Suprapubic skin (tissue), 4 donors: Measurements from ENCODE around the gene APLP2. TPM values are rescaled to one million over a fixed set of nuclear protein-coding genes. Genes with fewer than 3 reads are reported as not detected.

Source experiments
- DNase-seq, 2 donors: peaks; one replicate each; pipeline ENCODE4 v3.0.0-alpha.2; 2019; ENCODE audit warnings: low spot score in 2 of 2
- H3K27ac ChIP-seq: fragments of 200-600 bp; sonication (generic); one replicate; pipeline ENCODE4 v1.5.1; 2019
- H3K27me3 ChIP-seq: fragments of 200-600 bp; sonication (generic); one replicate; pipeline ENCODE4 v1.5.1; 2019
- H3K36me3 ChIP-seq: fragments of 200-600 bp; sonication (generic); one replicate; pipeline ENCODE4 v1.5.1; 2019
- H3K4me1 ChIP-seq: fragments of 200-600 bp; sonication (generic); one replicate; pipeline ENCODE4 v1.5.1; 2019
- H3K4me3 ChIP-seq: fragments of 200-600 bp; sonication (generic); one replicate; pipeline ENCODE4 v1.5.1; 2019; ENCODE audit warnings: mild to moderate bottlenecking
- H3K9me3 ChIP-seq: fragments of 200-600 bp; sonication (generic); one replicate; pipeline ENCODE4 v1.5.1; 2019
- CTCF ChIP-seq, 2 donors: fragments of 200-600 bp in 1 of 2; fragments of 450-650 bp in 1 of 2; sonication (generic) in 1 of 2; IDR thresholded peaks; one replicate each; pipeline ENCODE4 v1.5.1; 2016 to 2019; ENCODE audit warnings: antibody characterized with exemption in 2 of 2, mild to moderate bottlenecking in 1 of 2, moderate library complexity in 1 of 2
- EP300 ChIP-seq: sonication (generic); formaldehyde crosslinking; IDR thresholded peaks from one replicate; pipeline ENCODE4 v1.6.1; 2017; ENCODE audit warnings: antibody characterized with exemption
- POLR2A ChIP-seq, 2 donors: fragments of 450-650 bp; IDR thresholded peaks; one replicate each; pipeline ENCODE4 v1.6.1; 2017; ENCODE audit warnings: antibody characterized with exemption in 2 of 2, mild to moderate bottlenecking in 2 of 2, moderate library complexity in 2 of 2
- POLR2AphosphoS5 ChIP-seq, 3 donors: sonication (generic); formaldehyde crosslinking; IDR thresholded peaks; one replicate each; pipeline ENCODE4 v1.6.1; 2017; ENCODE audit warnings: antibody characterized with exemption in 3 of 3
- WGBS: methylation state at CpG from one replicate; pipeline ENCODE4 v1.1.5; 2018; 5-methylcytosine and 5-hydroxymethylcytosine counted together
- total RNA-seq, 4 donors: library from RNA; depleted of rRNA; stranded (reverse); fragments of >200 nt; gene quantifications; one replicate each; pipeline ENCODE4 v1.1.0, GENCODE V29; 2016

The APLP2 gene
- total RNA-seq, 4 donors from 2014 or later = 150 to 237 (median 174) TPM

DNA sequence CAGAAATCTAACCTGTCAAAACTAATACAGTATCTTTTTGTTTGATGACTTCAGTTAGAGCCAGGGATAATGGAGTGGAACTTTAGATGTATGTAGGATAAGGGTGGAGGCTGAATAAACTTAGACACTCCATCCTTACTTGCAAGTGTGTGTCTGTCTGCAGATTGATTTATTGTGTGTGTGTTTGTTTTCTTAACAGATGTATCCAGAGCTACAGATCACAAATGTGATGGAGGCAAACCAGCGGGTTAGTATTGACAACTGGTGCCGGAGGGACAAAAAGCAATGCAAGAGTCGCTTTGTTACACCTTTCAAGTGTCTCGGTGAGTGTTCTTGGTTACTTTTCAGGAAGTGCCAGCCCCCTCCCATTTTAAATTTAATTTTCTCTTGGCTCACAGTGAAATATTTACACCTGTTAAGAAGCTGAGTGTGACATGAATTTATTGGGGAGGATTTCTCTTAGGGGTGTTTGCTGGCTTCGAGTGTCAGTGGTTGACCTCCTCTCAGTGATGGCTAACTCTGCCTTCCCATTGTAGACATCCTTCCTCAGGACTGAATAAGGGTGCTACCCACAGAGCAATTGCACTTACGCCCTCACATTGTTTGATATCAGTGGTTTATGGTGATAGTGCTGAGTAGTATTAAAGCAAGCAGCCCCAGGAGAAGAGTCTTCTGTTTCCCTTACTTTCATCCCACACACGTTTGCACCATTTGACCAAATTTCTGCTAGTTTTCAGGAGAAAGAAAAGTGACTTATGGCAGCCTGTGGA lies 40.8 kb downstream of the APLP2 start:
- H3K36me3 ChIP-seq = peaks cover 35% of the 10 kb centered on the region
- no peaks in the 10 kb centered on the region for H3K9me3 ChIP-seq
- no peak overlapping the region for H3K4me3 ChIP-seq
- no peak for DNase-seq
- 89% methylated on average over 7 of the region's 7 CpGs for WGBS
- H3K27me3 ChIP-seq = no peaks in the 10 kb centered on the region
- TF ChIP-seq EP300 (no peak), POLR2A (IDR thresholded peaks at IDR 0.05) (no peak), CTCF (IDR thresholded peaks at IDR 0.05) (no peak), POLR2AphosphoS5 (IDR thresholded peaks at IDR 0.05) (no peak)
- no peaks in the 10 kb centered on the region for H3K4me1 ChIP-seq
- H3K27ac ChIP-seq = no peak overlapping the region

- Histone ChIP-seq H3K4me1 (no peaks in the 10 kb centered on the region), H3K36me3 (peaks cover 42% of the 10 kb centered on the region), H3K27ac (no peak overlapping the region)
Measured at GRCh38 chr11:130112071-130112830, 42.6 kb downstream of the APLP2 start.

GRCh38 chr11:130114281-130114680 lies 44.6 kb downstream of the APLP2 start:
- Histone ChIP-seq H3K36me3 (peaks cover 42% of the 10 kb centered on the region), H3K4me1 (no peaks in the 10 kb centered on the region), H3K27ac (no peak overlapping the region), H3K4me3 (no peak overlapping the region), H3K27me3 (no peaks in the 10 kb centered on the region), H3K9me3 (no peaks in the 10 kb centered on the region)
- 92% methylated on average over 5 of the region's 5 CpGs for WGBS
- TF ChIP-seq CTCF (IDR thresholded peaks at IDR 0.05) (no peak), POLR2A (IDR thresholded peaks at IDR 0.05) (no peak)
- no peak for DNase-seq

More at GRCh38 chr11:130112071-130112830, 42.6 kb downstream of the APLP2 start:
- WGBS = 93% methylated on average over 10 of the region's 10 CpGs
- TF ChIP-seq POLR2AphosphoS5 (IDR thresholded peaks at IDR 0.05) (no peak), POLR2A (IDR thresholded peaks at IDR 0.05) (no peak), CTCF (IDR thresholded peaks at IDR 0.05) (no peak), EP300 (no peak)
- no peaks in the 10 kb centered on the region for H3K9me3 ChIP-seq
- H3K4me3 ChIP-seq = no peak overlapping the region
- H3K27me3 ChIP-seq = no peaks in the 10 kb centered on the region
- DNase-seq = no peak

DNA sequence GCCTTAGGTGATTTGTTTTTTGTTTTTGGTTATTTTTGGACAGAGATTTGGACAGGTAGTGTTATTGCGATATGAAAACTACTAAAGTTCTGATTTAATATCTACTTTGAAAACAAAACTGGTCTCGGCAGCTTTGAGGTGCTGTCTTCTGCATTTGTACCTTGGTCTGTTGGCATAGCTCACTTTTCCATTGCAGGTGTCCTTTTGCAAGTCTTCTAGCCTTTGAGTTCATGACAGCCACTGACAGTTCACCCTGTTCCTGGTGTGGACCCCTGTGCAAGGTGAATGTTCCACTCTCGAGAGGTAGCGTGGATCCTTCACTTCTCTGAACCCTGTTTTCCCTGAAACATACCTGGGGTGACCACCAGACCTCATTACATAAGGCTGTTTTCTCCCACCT lies 45.0 kb downstream of the APLP2 start:
- no peak overlapping the region for H3K27ac ChIP-seq
- no peaks in the 10 kb centered on the region for H3K27me3 ChIP-seq
- no peaks in the 10 kb centered on the region for H3K9me3 ChIP-seq
- H3K4me1 ChIP-seq = no peaks in the 10 kb centered on the region
- no peak overlapping the region for H3K4me3 ChIP-seq
- DNase-seq = no peak
- peaks cover 42% of the 10 kb centered on the region for H3K36me3 ChIP-seq
- TF ChIP-seq POLR2AphosphoS5 (IDR thresholded peaks at IDR 0.05) = no peak
- no peak for TF ChIP-seq POLR2A (IDR thresholded peaks at IDR 0.05)
- no peak for TF ChIP-seq EP300
- no peak for TF ChIP-seq CTCF (IDR thresholded peaks at IDR 0.05)
- WGBS = 93% methylated on average over 4 of the region's 4 CpGs

DNA sequence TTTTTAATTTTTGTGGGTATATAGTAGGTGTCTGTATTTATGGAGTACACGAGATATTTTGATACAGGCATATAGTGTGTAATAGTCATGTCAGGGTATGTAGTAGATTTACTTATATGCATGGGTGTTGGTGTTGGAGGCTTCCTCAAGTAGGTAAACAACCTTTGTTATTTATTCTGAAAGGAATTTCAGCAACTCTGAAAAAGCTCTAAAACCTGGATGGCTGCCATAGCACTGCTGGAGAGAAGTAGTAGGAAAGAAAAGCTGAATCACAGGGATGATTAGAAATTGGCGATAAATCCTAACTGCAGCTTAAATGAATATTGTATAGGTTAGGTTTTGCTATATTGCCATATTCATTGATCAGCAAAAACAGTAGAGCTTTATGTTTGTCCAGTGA lies 45.5 kb downstream of the APLP2 start:
- no peaks in the 10 kb centered on the region for H3K4me1 ChIP-seq
- no peaks in the 10 kb centered on the region for H3K27me3 ChIP-seq
- H3K36me3 ChIP-seq = peaks cover 38% of the 10 kb centered on the region
- 70% methylated on average over 2 of the region's 2 CpGs for whole genome bisulfite sequencing
- H3K27ac ChIP-seq = no peak overlapping the region
- no peak overlapping the region for H3K4me3 ChIP-seq
- no peaks in the 10 kb centered on the region for H3K9me3 ChIP-seq
- no peak for DNase-seq
- TF ChIP-seq POLR2A (IDR thresholded peaks at IDR 0.05) = no peak
- TF ChIP-seq POLR2AphosphoS5 (IDR thresholded peaks at IDR 0.05) = no peak
- no peak for TF ChIP-seq CTCF (IDR thresholded peaks at IDR 0.05)
- TF ChIP-seq EP300 = no peak
